Amniotic stem cell (primary cell): ENCODE measurements around the gene CRACR2B.

Experiments used
- DNase-seq: peaks from one replicate; lab custom pipeline; 2025; lab: John Stamatoyannopoulos, UW

Gene CRACR2B

GRCh38 chr11:794766-795633 lies 32.7 kb upstream of the CRACR2B start:
- no peak for DNase-seq

GRCh38 chr11:795634-796564 lies 31.8 kb upstream of the CRACR2B start:
- peak; percentile 81 for DNase-seq

- no peak for DNase-seq
These were observed 31.0 kb upstream of the CRACR2B start for GRCh38 chr11:796565-797295.

- DNase-seq: peak; percentile 83
These were observed 30.2 kb upstream of the CRACR2B start for GRCh38 chr11:797296-798092.

GRCh38 chr11:798093-798713 lies 29.5 kb upstream of the CRACR2B start, which contains the start of gene SLC25A22:
Gene SLC25A22 (minus strand): TSS chr11:798281. CDS start chr11:795006, 3,275 bp downstream.
- DNase-seq: peak; percentile 83

- DNase-seq: no peak
These were observed 27.9 kb upstream of the CRACR2B start for GRCh38 chr11:799641-800316.

GRCh38 chr11:800473-800872 lies 27.2 kb upstream of the CRACR2B start:
- no peak for DNase-seq

GRCh38 chr11:801097-801780 lies 26.5 kb upstream of the CRACR2B start:
- DNase-seq: no peak

GRCh38 chr11:802018-802617 lies 25.6 kb upstream of the CRACR2B start:
- no peak for DNase-seq

- DNase-seq: no peak
These were observed 24.8 kb upstream of the CRACR2B start for GRCh38 chr11:802693-803466.

- no peak for DNase-seq
These were observed 24.3 kb upstream of the CRACR2B start for GRCh38 chr11:803467-803742.

GRCh38 chr11:803770-804598 lies 23.7 kb upstream of the CRACR2B start:
- DNase-seq: no peak

- no peak for DNase-seq
These were observed 23.1 kb upstream of the CRACR2B start for GRCh38 chr11:804599-804964.

GRCh38 chr11:808427-809286 lies 19.1 kb upstream of the CRACR2B start:
- DNase-seq: no peak

- peak; percentile 87 for DNase-seq
These were observed 18.3 kb upstream of the CRACR2B start, which contains the start of gene RPLP2 for GRCh38 chr11:809287-810039. Gene RPLP2 (plus strand): TSS chr11:809967. CDS start chr11:810235, 268 bp downstream.

GRCh38 chr11:810040-810567 lies 17.6 kb upstream of the CRACR2B start:
- no peak for DNase-seq
